ENCODE data around the gene ITM2A.
A peak's percentile ranks its signal among the peaks of the same experiment; 100 is the strongest.

Gene ITM2A

DNA sequence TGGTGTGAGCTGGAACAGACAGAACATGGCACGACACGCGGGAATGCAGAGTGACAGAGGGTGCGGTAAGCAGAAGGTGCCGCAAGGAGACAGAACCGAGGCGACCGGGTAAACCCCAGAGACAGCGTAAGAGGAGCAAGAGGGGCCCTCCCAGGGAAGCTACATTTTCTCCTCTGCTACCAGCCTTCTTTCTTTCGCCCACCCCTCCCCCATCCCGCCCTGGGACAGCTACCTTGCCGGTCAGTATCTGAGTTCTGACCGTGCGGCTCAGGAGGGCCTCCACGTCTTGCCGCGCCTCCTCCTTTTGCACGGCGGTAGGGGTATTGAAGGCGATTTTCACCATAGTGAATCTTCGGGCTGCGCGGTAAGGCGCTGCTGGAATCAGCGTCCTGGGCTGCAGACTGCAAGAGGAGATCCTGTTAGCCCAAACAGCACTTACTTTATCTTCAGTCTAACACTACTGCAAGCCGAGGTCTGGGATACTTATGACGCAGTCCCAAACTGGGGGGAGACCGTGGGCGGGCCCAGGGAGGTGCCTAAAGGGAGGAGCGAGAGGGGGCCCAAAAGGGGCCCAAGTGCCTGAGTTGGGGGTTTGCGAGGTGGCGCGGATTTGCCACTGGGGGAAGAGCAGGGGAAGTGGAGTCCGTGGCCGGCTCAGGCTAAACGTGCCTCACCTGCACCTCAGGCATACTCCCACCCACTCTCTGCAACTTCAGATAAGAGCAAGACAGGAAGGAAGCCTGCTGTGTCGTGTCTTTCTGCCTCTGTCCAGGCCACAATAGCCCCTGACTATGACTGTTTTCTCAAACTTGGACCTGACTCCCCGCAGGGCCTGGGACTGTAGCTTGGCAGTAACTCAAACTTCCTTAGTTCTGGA lies at the start of gene ITM2A:
Gene ITM2A, minus strand, starts transcription at position 462 of the 877 bp plus-strand sequence. Its CDS starts 119 bp downstream, at position 343.
- peak; percentile 53 for DNase-seq

DNA sequence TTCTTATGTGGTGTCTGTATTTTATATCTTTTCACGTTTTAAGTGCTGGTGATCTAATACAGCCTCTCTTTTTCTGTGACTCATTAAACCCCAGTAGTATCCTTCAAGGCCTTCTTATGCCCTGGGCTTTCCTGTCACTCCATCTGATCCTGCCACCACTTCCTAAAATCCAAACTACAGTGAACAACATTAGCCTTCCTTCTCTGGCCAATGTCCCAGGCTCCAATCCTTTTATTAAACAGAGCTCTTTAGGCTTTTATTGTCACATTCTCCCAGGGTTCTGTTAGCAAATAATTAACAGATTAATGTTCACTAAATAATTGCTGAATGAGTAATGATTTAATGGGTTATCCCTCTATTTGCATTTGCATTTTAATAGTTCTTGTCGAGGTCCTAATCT lies 47.9 kb upstream of the ITM2A start:
- DNase-seq: no peak

DNA sequence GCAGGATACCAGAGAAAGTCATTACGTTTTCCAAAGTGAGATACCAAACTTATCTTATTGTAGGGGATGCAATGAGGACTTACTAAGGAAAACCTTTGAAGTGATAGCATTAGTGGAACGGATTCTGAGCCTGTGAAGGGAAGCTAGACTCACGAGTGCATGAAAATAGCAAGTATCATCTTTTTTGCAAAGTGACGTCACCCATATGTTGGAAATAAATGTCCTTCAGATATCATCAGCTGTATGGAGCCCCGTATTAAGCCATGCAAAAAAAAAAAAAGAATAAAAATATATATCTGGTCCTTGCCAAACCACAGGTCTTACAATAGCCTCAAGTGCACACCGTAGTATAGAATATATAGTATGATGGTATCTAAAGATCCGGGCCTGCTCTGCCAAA lies 46.8 kb upstream of the ITM2A start:
- DNase-seq: no peak

DNA sequence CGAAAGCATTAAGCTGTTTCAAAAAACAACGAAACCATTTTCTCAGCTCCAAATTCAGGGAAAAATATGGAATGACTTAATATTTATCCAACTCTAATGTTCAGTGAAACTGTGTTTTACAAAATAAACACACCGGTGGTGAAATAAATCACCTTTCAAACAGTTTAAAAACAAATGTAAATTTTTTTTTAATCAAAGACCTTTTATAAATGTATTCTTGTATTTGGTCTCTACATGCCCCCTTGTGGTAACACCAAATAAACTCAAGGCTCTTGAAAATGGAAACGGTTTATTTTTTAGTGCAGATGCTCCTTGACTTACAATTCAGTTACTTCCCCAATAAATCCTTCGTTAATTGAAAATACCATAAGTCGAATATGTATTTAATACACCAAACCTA lies 45.8 kb upstream of the ITM2A start:
- DNase-seq: no peak

DNA sequence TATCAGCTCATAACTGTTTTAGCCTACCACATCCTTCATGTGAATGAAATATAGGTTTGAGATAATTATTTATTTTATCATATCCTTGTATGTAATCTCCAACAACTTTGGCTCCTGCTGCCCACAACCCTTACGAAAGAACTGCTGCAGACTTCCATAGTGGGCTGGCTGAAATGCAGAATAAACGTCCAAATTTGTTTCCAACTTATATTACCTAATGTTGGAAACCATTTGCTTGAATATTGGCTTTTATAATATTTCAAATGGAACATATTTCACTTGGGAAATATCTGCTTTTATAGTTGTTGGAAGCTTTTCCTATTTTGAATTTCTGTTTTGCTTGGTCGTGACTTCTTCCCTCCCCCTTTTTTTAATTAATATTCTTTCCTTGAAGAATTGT lies 45.0 kb upstream of the ITM2A start:
- DNase-seq: no peak

DNA sequence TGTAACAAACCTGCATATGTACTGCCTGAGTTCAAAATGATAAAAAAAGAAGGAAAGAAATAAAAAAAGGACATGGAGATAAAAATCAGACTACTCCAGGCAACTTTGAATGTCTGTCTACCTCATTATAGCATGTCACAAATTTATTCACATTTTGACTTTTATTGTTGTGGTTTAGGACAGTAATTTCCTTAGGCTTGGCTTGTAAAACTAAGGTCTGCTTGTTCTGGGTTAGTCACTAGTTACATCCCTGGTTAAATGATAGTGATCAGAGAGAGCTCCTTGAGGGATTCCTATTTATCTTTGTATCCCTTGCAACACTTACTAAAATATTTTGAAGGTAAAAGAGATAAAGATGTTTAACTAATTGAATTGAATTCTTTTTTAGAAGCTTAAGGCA lies 42.5 kb upstream of the ITM2A start:
- no peak for DNase-seq

DNA sequence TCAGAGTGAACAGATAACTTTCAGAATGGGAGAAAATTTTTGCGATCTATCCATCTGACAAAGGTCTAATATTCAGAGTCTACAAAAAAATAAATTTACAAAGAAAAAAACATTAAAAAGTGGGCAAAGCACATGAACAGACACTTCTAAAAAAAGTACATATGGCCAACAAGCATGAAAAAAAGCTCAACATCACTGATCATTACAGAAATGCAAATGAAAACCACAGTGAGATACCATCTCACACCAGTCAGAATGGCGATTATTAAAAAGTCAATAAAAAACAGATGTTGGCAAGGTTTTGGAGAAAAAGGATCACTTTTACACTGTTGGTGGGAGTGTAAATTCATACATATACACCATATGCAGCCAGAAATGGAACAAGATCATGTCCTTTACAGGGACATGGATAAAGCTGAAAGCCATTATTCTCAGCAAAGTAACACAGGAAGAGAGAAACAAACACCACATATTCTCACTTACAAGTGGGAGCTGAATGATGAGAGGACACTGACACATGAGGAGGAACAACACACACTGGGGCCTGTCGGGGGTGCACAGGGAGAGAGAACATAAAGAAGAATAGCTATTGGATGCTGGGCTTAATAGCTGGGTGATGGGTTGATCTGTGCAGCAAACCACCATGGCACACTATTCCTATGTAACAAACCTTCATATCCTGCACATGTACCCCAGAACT lies 41.6 kb upstream of the ITM2A start:
- no peak for DNase-seq

DNA sequence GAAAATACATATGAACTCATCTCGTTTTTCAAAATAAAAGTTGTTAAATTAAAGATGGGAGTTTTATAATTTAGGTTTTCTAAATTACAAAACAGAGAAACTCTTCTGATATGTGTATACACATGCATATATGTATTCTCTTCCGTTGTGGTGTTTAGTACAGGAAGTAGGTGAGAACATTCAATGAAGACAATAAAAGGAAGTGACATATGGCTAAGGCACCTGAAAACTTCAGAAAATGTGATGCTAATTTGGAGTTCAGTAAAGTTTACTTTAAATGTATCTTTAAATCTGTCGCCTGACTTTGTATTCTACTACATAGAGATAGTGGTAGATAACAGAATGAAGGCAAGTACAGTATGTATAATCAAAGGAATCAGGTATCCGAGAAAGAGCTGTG lies 33.5 kb upstream of the ITM2A start:
- DNase-seq: no peak

DNA sequence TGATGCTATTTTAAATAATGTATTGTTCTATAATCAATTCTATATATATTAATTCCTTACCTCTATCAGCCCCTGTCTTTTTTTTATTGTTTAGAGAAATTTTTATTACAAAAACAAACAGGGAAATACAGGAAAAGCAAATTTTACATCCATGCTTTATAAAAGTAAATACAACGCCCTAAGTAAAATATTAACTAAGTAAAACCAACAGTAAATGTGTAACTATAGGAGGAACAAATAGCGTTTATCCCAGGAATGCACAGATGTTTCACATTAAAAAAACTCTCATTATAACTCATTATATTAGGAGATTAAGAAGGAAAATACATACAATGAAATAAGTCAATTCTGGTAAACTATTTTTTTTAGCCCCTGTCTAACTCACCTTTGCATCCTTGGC lies 8.2 kb upstream of the ITM2A start:
- DNase-seq: no peak

DNA sequence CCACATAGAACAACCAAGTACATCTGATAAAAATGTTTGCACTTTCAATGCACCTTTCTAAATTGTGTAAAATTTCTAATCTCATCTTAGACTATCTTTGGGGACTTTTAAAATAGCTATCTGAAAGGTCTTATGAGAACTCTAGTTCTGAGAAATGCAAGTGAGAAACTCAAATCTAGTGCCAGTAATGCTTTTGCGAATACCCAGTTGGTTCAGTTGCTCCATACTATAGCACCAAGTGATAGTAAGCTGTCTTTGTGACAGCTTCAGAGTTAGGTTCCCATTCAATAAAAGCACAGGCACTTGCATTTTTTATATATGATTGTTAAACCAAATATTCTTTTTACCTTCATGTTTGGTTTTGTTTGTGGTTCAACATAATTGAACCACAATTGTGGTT lies 4.5 kb upstream of the ITM2A start:
- DNase-seq: no peak

DNA sequence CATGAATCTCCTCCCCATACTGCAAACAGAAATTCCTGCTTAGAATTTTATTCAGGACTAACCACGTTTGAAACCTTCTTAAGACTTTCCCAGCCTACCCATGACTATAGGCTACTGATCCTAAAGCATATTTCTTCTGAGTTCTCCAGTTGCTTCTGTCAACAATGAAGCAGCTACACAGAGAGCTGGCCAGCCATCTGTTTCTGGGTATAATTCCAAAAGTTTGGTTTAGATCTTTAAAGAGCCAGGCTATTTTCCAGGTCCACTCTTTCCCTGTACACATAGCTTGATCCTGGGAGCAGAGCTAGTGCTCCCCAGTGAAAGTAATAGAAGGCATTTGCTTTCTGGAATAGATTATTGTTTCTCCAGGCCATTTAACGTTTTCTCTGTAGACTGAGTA lies 4.0 kb upstream of the ITM2A start:
- no peak for DNase-seq

DNA sequence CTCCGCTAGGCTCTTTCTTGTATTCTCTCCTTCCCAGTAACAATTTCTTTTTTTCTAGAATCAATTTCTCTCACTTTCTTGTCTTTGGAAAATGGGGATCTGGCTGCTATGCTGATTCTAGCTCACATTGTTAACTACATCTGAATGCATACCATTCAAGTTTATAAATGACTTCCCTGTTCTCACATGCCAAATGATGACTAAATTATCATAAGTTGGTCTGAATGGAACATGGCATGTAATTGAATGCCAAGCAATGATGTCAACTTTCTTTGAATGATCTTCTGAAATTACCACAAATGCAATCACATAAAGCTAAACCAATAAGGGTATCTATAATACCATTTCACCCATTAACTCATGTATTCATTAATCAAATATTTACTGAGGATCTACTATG lies 2.7 kb upstream of the ITM2A start:
- no peak for DNase-seq

DNA sequence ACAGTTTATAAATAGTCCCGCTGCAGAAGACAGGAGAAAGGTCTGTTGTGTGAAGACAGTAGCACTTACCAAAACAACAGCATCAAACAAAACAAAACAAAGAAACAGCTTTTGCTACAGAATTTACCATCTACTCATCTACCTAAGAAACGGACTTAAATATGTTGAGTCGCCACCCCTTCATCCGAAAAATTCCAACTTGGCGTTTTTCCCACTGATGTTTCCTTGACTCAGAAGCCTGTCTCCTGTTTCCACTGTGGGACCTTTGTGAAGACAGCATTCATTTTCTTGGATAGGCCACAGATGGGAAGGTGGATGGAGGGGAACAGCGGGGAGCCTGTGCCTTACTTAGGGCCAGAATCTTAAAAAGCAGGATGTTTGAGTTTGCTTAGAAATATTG lies 1.3 kb upstream of the ITM2A start:
- DNase-seq: no peak

DNA sequence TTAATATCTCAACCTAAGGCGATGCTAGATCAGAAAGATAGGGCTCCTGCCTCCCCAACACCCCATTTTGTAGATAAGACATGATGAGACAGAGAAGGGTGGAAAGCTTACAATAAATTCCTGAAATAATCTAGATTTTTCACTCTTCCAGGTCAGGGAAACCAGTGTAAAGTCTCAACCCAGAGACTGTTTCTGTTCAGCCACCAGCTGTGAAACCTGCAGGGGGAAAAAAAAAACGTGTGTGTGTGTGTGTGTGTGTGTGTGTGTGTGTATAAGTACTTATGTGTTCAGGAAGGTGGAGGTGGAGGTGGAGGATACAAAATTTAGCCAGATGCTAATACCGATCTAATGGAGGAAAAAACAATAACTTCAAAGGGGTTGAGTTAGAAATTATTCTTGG lies 773 bp upstream of the ITM2A start:
- no peak for DNase-seq

DNA sequence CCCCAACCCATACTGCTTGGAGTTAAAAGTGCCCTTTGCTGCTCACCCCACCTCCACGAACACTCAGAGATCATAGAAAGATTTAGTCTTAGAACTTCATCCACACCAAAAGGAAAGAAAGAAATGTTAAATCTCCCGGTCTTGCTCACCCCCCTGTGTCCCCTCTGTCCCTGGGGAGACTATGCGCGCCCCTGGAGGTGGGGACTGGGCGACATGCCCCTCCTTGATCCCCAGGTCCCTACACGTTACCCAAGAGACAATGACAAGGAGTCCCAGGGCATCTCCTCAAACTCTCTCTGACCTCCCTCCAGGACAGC lies 620 bp downstream of the ITM2A start:
- DNase-seq: no peak

DNA sequence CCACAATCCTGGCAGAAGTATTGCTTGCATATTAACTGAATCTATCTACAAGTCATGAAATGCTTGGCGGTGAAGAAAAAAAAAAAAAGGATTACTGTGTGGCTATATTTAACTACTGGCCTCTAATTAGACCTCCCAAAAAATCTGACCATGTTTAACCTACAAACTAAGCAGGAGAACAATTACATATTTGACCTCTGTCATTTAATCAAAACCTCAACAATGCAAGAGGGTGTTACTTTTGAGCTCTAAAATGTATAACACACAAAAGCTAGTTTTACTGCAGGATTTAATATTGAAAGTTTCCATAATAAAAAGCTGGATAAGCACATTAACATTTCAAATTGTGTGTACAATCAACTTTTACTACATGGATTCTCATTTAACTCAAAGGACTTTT lies 1.5 kb downstream of the ITM2A start:
- DNase-seq: no peak

DNA sequence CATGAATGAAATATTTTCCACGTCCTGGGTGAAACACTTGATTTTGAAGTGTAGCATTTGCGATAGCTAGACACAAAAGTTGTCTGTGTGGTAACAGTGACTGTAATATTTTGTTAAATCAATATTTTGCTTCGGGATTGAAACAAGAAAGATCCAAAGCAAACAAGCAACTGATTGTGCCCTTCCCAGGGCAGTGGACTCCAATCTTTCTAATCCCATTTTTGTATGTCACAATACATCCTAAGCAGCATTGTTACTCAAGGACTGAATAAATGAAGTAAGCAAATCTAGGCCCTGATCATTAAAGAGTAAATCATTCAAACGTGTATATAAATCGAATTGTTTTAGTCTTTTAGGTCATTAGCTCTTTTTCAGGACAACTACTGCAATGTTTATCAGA lies 2.8 kb downstream of the ITM2A start:
- DNase-seq: no peak

DNA sequence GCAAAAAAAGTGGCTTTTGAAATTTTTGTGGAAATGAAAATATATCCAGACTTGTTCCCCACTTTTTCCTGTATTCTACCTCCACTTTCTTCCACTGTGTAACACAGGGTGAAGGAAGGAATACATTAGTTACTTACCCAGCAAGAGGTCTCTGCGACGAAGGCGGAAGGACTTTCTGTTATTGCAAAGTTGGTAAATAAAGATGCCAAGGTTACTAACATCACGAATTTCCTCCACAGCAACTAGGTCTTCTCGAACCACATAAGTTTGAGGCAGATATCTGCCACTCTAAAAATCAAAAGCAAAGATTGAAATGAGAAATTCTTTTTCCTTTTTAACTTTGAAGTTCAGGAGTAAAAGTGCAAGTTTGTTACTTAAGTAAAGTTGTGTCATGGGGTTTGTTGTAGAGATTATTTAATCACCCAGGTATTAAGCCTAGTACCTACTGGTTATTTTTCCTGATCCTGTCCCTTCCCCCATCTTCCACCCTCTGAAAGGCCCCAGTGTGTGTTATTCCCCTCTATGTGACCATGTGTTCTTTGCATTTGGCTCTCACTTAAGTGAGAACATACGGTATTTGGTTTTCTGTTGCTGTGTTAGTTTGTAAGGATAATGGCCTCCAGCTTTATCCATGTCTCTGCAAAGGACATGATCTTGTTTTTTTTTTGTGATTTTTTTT lies 5.8 kb downstream of the ITM2A start:
- DNase-seq: no peak

DNA sequence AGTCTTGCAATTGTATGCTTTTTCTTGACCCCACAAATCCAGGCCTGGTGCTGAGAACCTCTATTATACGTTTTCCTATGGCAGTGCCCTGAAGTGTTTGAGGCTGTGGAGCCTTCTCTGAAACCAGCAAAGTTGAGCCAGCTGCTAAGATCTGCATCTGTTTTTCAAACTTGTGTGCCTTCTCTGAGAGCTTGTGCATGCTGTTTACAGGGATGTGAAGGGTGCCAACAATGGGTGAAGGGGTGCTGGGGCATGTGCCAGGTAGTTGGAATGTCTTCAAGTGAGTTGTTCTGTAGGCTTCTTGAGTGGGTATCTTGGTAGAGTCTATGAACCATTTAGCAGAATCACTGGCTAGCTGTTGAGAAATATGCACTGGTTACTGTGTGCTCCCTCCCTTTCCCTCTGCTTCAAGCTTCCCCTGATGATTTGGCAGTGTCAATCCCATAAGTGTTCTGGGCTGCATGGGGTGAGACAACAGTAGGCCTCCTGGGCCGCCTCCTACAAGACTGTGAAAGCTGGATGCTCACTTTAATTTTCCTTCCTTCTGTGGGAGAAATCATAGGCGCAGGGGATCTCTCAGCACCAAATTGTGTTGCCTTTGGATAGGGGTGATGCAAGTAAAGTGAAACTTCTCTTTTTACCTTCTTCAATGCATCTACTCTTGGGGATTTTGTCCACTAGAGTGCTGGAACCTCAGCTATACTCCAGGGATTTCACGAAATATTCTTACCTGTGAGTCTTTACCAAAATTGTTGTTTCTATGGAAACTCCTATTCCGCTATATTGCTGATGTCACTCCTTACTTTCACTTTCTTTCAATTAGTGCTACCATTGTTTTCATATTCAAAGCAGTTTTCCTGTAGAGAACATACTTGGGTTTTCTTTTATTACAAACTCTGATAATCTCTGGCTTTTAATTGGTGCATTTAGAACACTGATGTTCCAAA lies 30.0 kb downstream of the ITM2A start:
- DNase-seq: no peak

DNA sequence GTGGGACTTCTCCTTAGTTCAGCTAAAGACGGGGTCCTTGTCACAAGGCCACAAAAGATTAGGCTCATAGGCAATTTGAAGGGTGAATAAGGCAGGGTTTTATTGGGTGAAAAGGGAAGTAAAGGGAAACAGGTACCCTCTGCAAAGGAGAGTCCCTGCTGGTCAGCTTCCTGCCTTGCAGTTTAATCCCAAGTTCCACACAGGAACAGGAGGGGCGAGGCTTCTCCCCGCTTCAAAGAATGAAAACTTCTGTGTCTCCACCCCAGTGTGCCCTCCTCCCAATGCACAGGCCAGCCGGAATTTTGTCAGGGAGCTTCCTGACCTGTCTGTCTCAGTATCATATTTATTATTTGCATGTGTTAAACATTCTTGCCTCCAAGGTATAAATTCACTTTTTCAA lies 37.1 kb downstream of the ITM2A start:
- no peak for DNase-seq

DNA sequence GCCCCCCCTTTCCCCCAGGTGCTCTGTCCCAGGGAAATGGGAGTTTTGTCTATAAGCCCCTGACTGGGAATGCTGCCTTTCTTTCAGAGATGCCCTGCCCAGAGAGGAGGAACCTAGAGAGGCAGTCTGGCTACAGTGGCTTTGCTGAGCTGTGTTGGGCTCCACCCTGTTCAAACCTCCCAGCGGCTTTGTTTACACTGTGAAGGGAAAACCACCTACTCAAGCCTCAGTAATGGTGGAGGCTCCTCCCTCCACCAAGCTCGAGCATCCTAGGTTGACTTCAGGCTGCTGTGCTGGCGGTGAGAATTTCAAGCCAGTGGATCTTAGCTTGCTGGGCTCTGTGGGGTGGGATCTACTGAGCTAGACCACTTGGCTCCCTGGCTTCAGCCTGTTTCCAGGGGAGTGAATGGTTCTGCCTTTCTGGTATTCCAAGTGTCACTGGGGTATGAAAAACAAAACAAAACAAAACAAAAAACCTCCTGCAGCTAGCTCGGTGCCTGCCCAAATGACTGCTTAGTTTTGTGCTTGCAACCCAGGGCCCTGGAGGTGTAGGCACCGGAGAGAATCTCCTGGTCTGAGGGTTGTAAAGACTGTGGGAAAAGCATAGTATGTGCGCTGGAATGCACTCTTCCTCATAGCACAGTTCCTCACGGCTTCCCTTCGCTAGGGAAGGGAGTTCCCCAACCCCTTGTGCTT lies 41.7 kb downstream of the ITM2A start:
- no peak for DNase-seq
